Esophagus (tissue), 2 donors: ENCODE results near the gene CRB2. TPM values are rescaled to one million over a fixed set of nuclear protein-coding genes. Genes with fewer than 3 reads are reported as not detected.

Experiments used
- H3K27ac ChIP-seq, 2 donors: one replicate each; pipeline ENCODE4 v1.5.1; 2013; ENCODE audit warnings: low read depth in 2 of 2, mild to moderate bottlenecking in 2 of 2, inconsistent platforms in 1 of 2, low read length in 1 of 2, moderate library complexity in 1 of 2
- H3K27me3 ChIP-seq, 2 donors: one replicate each; pipeline ENCODE4 v1.6.1; 2013; ENCODE audit warnings: low read length in 2 of 2, control low read depth in 1 of 2, mild to moderate bottlenecking in 1 of 2; ENCODE audit not compliant: insufficient read depth in 2 of 2, control insufficient read depth in 1 of 2
- H3K36me3 ChIP-seq, 2 donors: one replicate each; pipeline ENCODE4 v1.6.1; 2013; ENCODE audit warnings: low read length in 1 of 2; ENCODE audit not compliant: control insufficient read depth in 2 of 2, insufficient read depth in 2 of 2
- H3K4me1 ChIP-seq, 2 donors: one replicate each; pipeline ENCODE4 v1.6.1; 2013; ENCODE audit warnings: low read length in 1 of 2; ENCODE audit not compliant: control insufficient read depth in 2 of 2, insufficient read depth in 2 of 2
- H3K4me3 ChIP-seq, 2 donors: one replicate each; pipeline ENCODE4 v1.5.1; 2013; ENCODE audit warnings: low read length in 2 of 2, mild to moderate bottlenecking in 2 of 2, low read depth in 1 of 2, moderate library complexity in 1 of 2
- H3K9me3 ChIP-seq, 2 donors: one replicate each; pipeline ENCODE4 v1.6.1; 2013; ENCODE audit warnings: mild to moderate bottlenecking in 2 of 2, low read depth in 1 of 2, low read length in 1 of 2, moderate library complexity in 1 of 2; ENCODE audit not compliant: control insufficient read depth in 2 of 2, insufficient read depth in 1 of 2
- WGBS, 2 donors: extraction: QIAGEN DNeasy Blood & Tissue Kit; methylation state at CpG; one replicate each; pipeline ENCODE4 v1.1.7; 2013; 5-methylcytosine and 5-hydroxymethylcytosine counted together
- polyA plus RNA-seq, 2 donors: library from polyadenylated mRNA; stranded (reverse); fragments of 200-250 nt; gene quantifications; one replicate each; pipeline ENCODE4 v1.2.3, GENCODE V29; 2013
- donor health status: healthy with polysubstance abuse.
- donor health status: Bipolar disorder and iron deficiency.

Gene CRB2
- polyA plus RNA-seq, 2 donors, result 0.01 to 0.02 TPM

- Histone ChIP-seq H3K27ac (peak overlapping the region in 1 of 2 donors; percentile 67), H3K36me3 (no peaks in the 10 kb centered on the region), H3K4me1 (peaks cover 7 to 11% of the 10 kb centered on the region in 2 donors), H3K27me3 (no peaks in the 10 kb centered on the region), H3K9me3 (no peaks in the 10 kb centered on the region), H3K4me3 (no peak overlapping the region)
- WGBS, 2 donors, result 38 to 57% methylated on average over 7 of the region's 7 CpGs
Observed at GRCh38 chr9:123318961-123319421, 37.0 kb upstream of the CRB2 start.

GRCh38 chr9:123319541-123320339 lies 36.3 kb upstream of the CRB2 start:
- H3K27me3 ChIP-seq, result no peaks in the 10 kb centered on the region
- no peaks in the 10 kb centered on the region for H3K36me3 ChIP-seq
- H3K4me1 ChIP-seq, result peaks cover 7 to 11% of the 10 kb centered on the region in 2 donors
- H3K4me3 ChIP-seq, result no peak overlapping the region
- H3K9me3 ChIP-seq, result no peaks in the 10 kb centered on the region
- 79 to 83% methylated on average over 14 of the region's 14 CpGs for WGBS, 2 donors
- no peak overlapping the region for H3K27ac ChIP-seq

GRCh38 chr9:123320814-123321213 lies 35.2 kb upstream of the CRB2 start:
- WGBS, 2 donors, result 86 to 90% methylated on average over 5 of the region's 5 CpGs

GRCh38 chr9:123321616-123322272 lies 34.3 kb upstream of the CRB2 start:
- Histone ChIP-seq H3K4me1 (peaks cover 7 to 17% of the 10 kb centered on the region in 2 donors), H3K36me3 (no peaks in the 10 kb centered on the region), H3K27me3 (no peaks in the 10 kb centered on the region), H3K9me3 (no peaks in the 10 kb centered on the region), H3K27ac (no peak overlapping the region), H3K4me3 (no peak overlapping the region)
- WGBS, 2 donors, result 86 to 93% methylated on average over 7 of the region's 7 CpGs

More at GRCh38 chr9:123320814-123321213, 35.2 kb upstream of the CRB2 start:
- Histone ChIP-seq H3K4me3 (no peak overlapping the region), H3K4me1 (peaks cover 7 to 11% of the 10 kb centered on the region in 2 donors), H3K9me3 (no peaks in the 10 kb centered on the region), H3K27me3 (no peaks in the 10 kb centered on the region), H3K27ac (no peak overlapping the region), H3K36me3 (no peaks in the 10 kb centered on the region)

GRCh38 chr9:123322273-123323195 lies 33.5 kb upstream of the CRB2 start:
- no peak overlapping the region for H3K4me3 ChIP-seq
- no peaks in the 10 kb centered on the region for H3K9me3 ChIP-seq
- peaks cover 7 to 19% of the 10 kb centered on the region in 2 donors for H3K4me1 ChIP-seq
- H3K27me3 ChIP-seq, result no peaks in the 10 kb centered on the region
- 41 to 50% methylated on average over 11 of the region's 11 CpGs for WGBS, 2 donors
- no peaks in the 10 kb centered on the region for H3K36me3 ChIP-seq
- peak overlapping the region in 1 of 2 donors; percentile 29 for H3K27ac ChIP-seq

- H3K27ac ChIP-seq, result no peak overlapping the region
- H3K4me1 ChIP-seq, result peaks cover 7 to 21% of the 10 kb centered on the region in 2 donors
- H3K27me3 ChIP-seq, result no peaks in the 10 kb centered on the region
- H3K9me3 ChIP-seq, result no peaks in the 10 kb centered on the region
- 79 to 83% methylated on average over 13 of the region's 13 CpGs for WGBS, 2 donors
- H3K36me3 ChIP-seq, result no peaks in the 10 kb centered on the region
- H3K4me3 ChIP-seq, result no peak overlapping the region
Observed at GRCh38 chr9:123323196-123324013, 32.6 kb upstream of the CRB2 start.

GRCh38 chr9:123324767-123325183 lies 31.2 kb upstream of the CRB2 start:
- H3K4me3 ChIP-seq, result no peak overlapping the region
- no peaks in the 10 kb centered on the region for H3K9me3 ChIP-seq
- no peaks in the 10 kb centered on the region for H3K36me3 ChIP-seq
- WGBS, 2 donors, result 83% methylated on average over 10 of the region's 10 CpGs
- H3K27me3 ChIP-seq, result no peaks in the 10 kb centered on the region
- H3K4me1 ChIP-seq, result peaks cover 2 to 17% of the 10 kb centered on the region in 2 donors
- no peak overlapping the region for H3K27ac ChIP-seq

- Histone ChIP-seq H3K4me3 (no peak overlapping the region), H3K36me3 (no peaks in the 10 kb centered on the region), H3K9me3 (no peaks in the 10 kb centered on the region), H3K27ac (peak overlapping the region in 1 of 2 donors; percentile 99), H3K4me1 (peaks cover 2 to 17% of the 10 kb centered on the region in 2 donors), H3K27me3 (no peaks in the 10 kb centered on the region)
- 65 to 68% methylated on average over 5 to 6 of the region's 6 CpGs for WGBS, 2 donors
Observed at GRCh38 chr9:123326187-123326586, 29.8 kb upstream of the CRB2 start.
